PFSK-1 (cell line): ENCODE data around the gene PLEKHN1.

ENCODE experiments used
- FOXP2 ChIP-seq: optimal IDR thresholded peaks from 2 replicates; pipeline ENCODE3; 2011; ENCODE audit warnings: borderline replicate concordance, control low read depth, inconsistent platforms; ENCODE audit not compliant: insufficient read depth; ENCODE audit errors: extremely low read length, extremely low read depth
- POLR2AphosphoS5 ChIP-seq: IDR thresholded peaks from 2 replicates; pipeline ENCODE4 v1.6.1; 2012; ENCODE audit warnings: low read depth, mild to moderate bottlenecking, control low read depth, low read length, moderate library complexity
- REST ChIP-seq, 2 experiments: IDR thresholded peaks; 2 replicates each; pipeline versions ENCODE4 v1.6.1 to v1.8.0; 2011 to 2012; ENCODE audit warnings: low read depth in 2 of 2, low read length in 2 of 2, control low read depth in 1 of 2, inconsistent platforms in 1 of 2, mild to moderate bottlenecking in 1 of 2, moderate library complexity in 1 of 2; ENCODE audit not compliant: insufficient read depth in 1 of 2
- SIN3A ChIP-seq: IDR thresholded peaks from 2 replicates; pipeline ENCODE4 v1.6.1; 2012; ENCODE audit warnings: mild to moderate bottlenecking, low read length, moderate library complexity, borderline replicate concordance; ENCODE audit not compliant: insufficient read depth
- TAF1 ChIP-seq: IDR thresholded peaks from 2 replicates; pipeline ENCODE4 v1.6.1; 2012; ENCODE audit warnings: low read length, control low read depth, borderline replicate concordance; ENCODE audit not compliant: insufficient read depth

GRCh38 chr1:1006305-1007159, 40.2 kb downstream of the PLEKHN1 start:
- TF ChIP-seq SIN3A (no peak), POLR2AphosphoS5 (no peak), REST (IDR thresholded peaks at IDR 0.05; ENCODE audit: insufficient read depth in 1 of 2, low read depth in 2 of 2, low read length in 2 of 2) (no peak), TAF1 (no peak), FOXP2 (no peak)
